ENCODE data around the gene RIOX2.

The RIOX2 gene

DNA sequence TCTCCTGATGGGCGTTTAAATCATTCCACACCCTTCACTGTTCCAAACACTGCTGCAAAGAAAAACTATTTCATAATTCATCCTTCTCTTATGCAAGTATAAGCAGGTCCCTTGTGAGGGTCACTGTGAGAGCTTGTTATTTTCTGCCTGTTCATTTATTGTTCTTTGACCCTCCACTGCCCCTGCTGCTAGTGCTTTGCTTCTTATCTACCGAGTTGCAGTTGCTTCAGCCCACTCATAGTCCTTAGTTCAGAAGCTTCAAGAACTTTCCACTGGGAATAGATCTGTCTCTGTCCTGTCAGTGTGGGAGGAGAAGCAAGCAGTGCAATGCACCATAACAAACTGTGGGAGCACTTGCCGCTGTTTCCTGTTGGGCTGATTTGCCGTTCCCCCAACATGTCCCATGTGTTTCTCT is 39.8 kb downstream of the RIOX2 start:
- TF ChIP-seq FOXP2 (optimal IDR thresholded peaks at IDR 0.05; ENCODE audit: borderline replicate concordance, extremely low read depth, extremely low read length, insufficient read depth) = no peak
- no peak for TF ChIP-seq TAF1 (IDR thresholded peaks at IDR 0.05; ENCODE audit: borderline replicate concordance, insufficient read depth, low read length)
- TF ChIP-seq POLR2AphosphoS5 (IDR thresholded peaks at IDR 0.05; ENCODE audit: low read depth, low read length) = no peak
- no peak for TF ChIP-seq SIN3A (IDR thresholded peaks at IDR 0.05; ENCODE audit: borderline replicate concordance, insufficient read depth, low read length)
- TF ChIP-seq REST (IDR thresholded peaks at IDR 0.05; ENCODE audit: insufficient read depth in 1 of 2, low read depth in 2 of 2, low read length in 2 of 2) = no peak

- no peak for TF ChIP-seq SIN3A (IDR thresholded peaks at IDR 0.05; ENCODE audit: borderline replicate concordance, insufficient read depth, low read length)
- TF ChIP-seq FOXP2 (optimal IDR thresholded peaks at IDR 0.05; ENCODE audit: borderline replicate concordance, extremely low read depth, extremely low read length, insufficient read depth) = no peak
- TF ChIP-seq REST (IDR thresholded peaks at IDR 0.05; ENCODE audit: insufficient read depth in 1 of 2, low read depth in 2 of 2, low read length in 2 of 2) = no peak
- TF ChIP-seq POLR2AphosphoS5 (IDR thresholded peaks at IDR 0.05; ENCODE audit: low read depth, low read length) = no peak
- no peak for TF ChIP-seq TAF1 (IDR thresholded peaks at IDR 0.05; ENCODE audit: borderline replicate concordance, insufficient read depth, low read length)
These were observed 41.0 kb downstream of the RIOX2 start for GRCh38 chr3:97931218-97931617.

- TF ChIP-seq FOXP2 (optimal IDR thresholded peaks at IDR 0.05; ENCODE audit: borderline replicate concordance, extremely low read depth, extremely low read length, insufficient read depth) = no peak
- no peak for TF ChIP-seq SIN3A (IDR thresholded peaks at IDR 0.05; ENCODE audit: borderline replicate concordance, insufficient read depth, low read length)
- no peak for TF ChIP-seq POLR2AphosphoS5 (IDR thresholded peaks at IDR 0.05; ENCODE audit: low read depth, low read length)
- TF ChIP-seq TAF1 (IDR thresholded peaks at IDR 0.05; ENCODE audit: borderline replicate concordance, insufficient read depth, low read length) = no peak
- no peak for TF ChIP-seq REST (IDR thresholded peaks at IDR 0.05; ENCODE audit: insufficient read depth in 1 of 2, low read depth in 2 of 2, low read length in 2 of 2)
These were observed 42.2 kb downstream of the RIOX2 start for GRCh38 chr3:97930018-97930417.

DNA sequence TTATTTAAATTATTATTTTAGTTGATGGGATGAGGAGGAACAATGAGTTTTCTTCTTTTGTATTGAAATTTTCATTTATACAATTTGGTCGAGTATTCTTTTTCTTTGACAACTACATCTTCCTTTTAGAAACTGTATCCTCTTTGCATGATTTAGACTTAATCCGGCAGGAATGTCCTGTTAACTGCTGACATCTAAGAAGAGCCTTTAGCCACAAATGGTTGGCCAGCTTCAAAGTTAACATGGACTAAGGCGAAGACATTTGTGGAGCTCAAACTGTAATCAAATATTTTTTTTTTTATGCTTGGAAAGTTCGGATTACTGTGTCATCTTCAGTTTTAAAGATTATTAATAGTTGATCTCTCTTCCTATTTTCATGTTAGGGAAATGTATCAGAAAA is 43.2 kb downstream of the RIOX2 start:
- TF ChIP-seq TAF1 (IDR thresholded peaks at IDR 0.05; ENCODE audit: borderline replicate concordance, insufficient read depth, low read length) (no peak), FOXP2 (optimal IDR thresholded peaks at IDR 0.05; ENCODE audit: borderline replicate concordance, extremely low read depth, extremely low read length, insufficient read depth) (no peak), POLR2AphosphoS5 (IDR thresholded peaks at IDR 0.05; ENCODE audit: low read depth, low read length) (no peak), REST (IDR thresholded peaks at IDR 0.05; ENCODE audit: insufficient read depth in 1 of 2, low read depth in 2 of 2, low read length in 2 of 2) (no peak), SIN3A (IDR thresholded peaks at IDR 0.05; ENCODE audit: borderline replicate concordance, insufficient read depth, low read length) (no peak)

- TF ChIP-seq SIN3A (IDR thresholded peaks at IDR 0.05; ENCODE audit: borderline replicate concordance, insufficient read depth, low read length) (no peak), REST (IDR thresholded peaks at IDR 0.05; ENCODE audit: insufficient read depth in 1 of 2, low read depth in 2 of 2, low read length in 2 of 2) (no peak), FOXP2 (optimal IDR thresholded peaks at IDR 0.05; ENCODE audit: borderline replicate concordance, extremely low read depth, extremely low read length, insufficient read depth) (no peak), TAF1 (IDR thresholded peaks at IDR 0.05; ENCODE audit: borderline replicate concordance, insufficient read depth, low read length) (no peak), POLR2AphosphoS5 (IDR thresholded peaks at IDR 0.05; ENCODE audit: low read depth, low read length) (no peak)
These were observed 44.5 kb downstream of the RIOX2 start for GRCh38 chr3:97927704-97928103.

All from PFSK-1 (cell line).